C4-2B (cell line): ENCODE measurements around the gene HS6ST3.

Experiments used
- ZFX ChIP-seq: fragments of 450-650 bp; IDR thresholded peaks from 2 replicates; pipeline ENCODE4 v1.6.1; 2017
- TF ChIP-seq, protein P1 (sequence below): fragments of 450-650 bp; conservative IDR thresholded peaks from 2 replicates; pipeline ENCODE4 v1.5.1; 2017; ENCODE audit warnings: mild to moderate bottlenecking

GRCh38 chr13:96193728-96194310, 103.9 kb downstream of the HS6ST3 start:
- TF ChIP-seq, protein P1, sequence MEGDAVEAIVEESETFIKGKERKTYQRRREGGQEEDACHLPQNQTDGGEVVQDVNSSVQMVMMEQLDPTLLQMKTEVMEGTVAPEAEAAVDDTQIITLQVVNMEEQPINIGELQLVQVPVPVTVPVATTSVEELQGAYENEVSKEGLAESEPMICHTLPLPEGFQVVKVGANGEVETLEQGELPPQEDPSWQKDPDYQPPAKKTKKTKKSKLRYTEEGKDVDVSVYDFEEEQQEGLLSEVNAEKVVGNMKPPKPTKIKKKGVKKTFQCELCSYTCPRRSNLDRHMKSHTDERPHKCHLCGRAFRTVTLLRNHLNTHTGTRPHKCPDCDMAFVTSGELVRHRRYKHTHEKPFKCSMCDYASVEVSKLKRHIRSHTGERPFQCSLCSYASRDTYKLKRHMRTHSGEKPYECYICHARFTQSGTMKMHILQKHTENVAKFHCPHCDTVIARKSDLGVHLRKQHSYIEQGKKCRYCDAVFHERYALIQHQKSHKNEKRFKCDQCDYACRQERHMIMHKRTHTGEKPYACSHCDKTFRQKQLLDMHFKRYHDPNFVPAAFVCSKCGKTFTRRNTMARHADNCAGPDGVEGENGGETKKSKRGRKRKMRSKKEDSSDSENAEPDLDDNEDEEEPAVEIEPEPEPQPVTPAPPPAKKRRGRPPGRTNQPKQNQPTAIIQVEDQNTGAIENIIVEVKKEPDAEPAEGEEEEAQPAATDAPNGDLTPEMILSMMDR: no peak
- TF ChIP-seq ZFX: no peak
